SK-N-SH (cell line): ENCODE data around the gene TUBA4B. TPM values are rescaled to one million over a fixed set of nuclear protein-coding genes. Genes with fewer than 3 reads are reported as not detected.

Experiments used
- CTCF ChIA-PET: fragments of 300-600, 350-600 bp; formaldehyde crosslinking; extraction: SDS; loops from one replicate; lab custom pipeline; 2021; lab: Yijun Ruan, JAX
- POLR2A ChIA-PET: fragments of 350-600 bp; sonication (Branson Sonifier 250); formaldehyde crosslinking; extraction: SDS; loops from one replicate; lab custom pipeline; 2020; ENCODE audit warnings: antibody characterized with exemption, inconsistent platforms; lab: Yijun Ruan, JAX
- DNase-seq: peaks from one replicate; pipeline ENCODE4 v3.0.0; 2012
- H2AFZ ChIP-seq: fragments of 200-600 bp; sonication (generic); 2 replicates; pipeline ENCODE4 v1.8.1; 2016; ENCODE audit warnings: antibody characterized with exemption, mild to moderate bottlenecking, low read depth
- H3F3A ChIP-seq: fragments of 200-600 bp; sonication (generic); replicated peaks from 2 replicates; pipeline ENCODE3; 2016; ENCODE audit warnings: antibody characterized with exemption, mild to moderate bottlenecking; ENCODE audit not compliant: insufficient read depth
- H3K27ac ChIP-seq, 2 experiments: fragments of 200-500 bp in 1 of 2; fragments of 200-600 bp in 1 of 2; sonication (Bioruptor generic) in 1 of 2; sonication (generic), shearing (Covaris generic) in 1 of 2; 2 replicates each; pipeline versions ENCODE4 v1.5.1 to v1.6.1; 2014 to 2016; ENCODE audit warnings: low read depth in 2 of 2, inconsistent platforms in 1 of 2, low read length in 1 of 2, mild to moderate bottlenecking in 1 of 2, mixed read lengths in 1 of 2
- H3K27me3 ChIP-seq: fragments of 200-600 bp; sonication (generic), shearing (Covaris generic); 2 replicates; pipeline ENCODE4 v1.6.1; 2016; ENCODE audit warnings: mixed run types; ENCODE audit not compliant: insufficient read depth
- H3K36me3 ChIP-seq, 2 experiments: fragments of 200-500 bp in 1 of 2; fragments of 200-600 bp in 1 of 2; sonication (Bioruptor generic) in 1 of 2; sonication (generic) in 1 of 2; replicated peaks in 1 of 2; 2 replicates each; pipeline versions ENCODE3 to v1.5.1; 2014 to 2016; ENCODE audit warnings: low read length in 1 of 2, mild to moderate bottlenecking in 1 of 2; ENCODE audit not compliant: insufficient read depth in 2 of 2, control insufficient read depth in 1 of 2
- H3K4me1 ChIP-seq, 2 experiments: fragments of 200-500 bp in 1 of 2; fragments of 200-600 bp in 1 of 2; sonication (Bioruptor generic) in 1 of 2; sonication (generic), shearing (Covaris generic) in 1 of 2; 2 replicates each; pipeline versions ENCODE4 v1.5.1 to v1.6.1; 2014 to 2016; ENCODE audit warnings: low read depth in 1 of 2, low read length in 1 of 2, mixed run types in 1 of 2; ENCODE audit not compliant: insufficient read depth in 2 of 2, control insufficient read depth in 1 of 2
- H3K4me2 ChIP-seq: fragments of 200-600 bp; sonication (generic), shearing (Covaris generic); 2 replicates; pipeline ENCODE4 v1.6.1; 2017; ENCODE audit warnings: mixed run types
- H3K4me3 ChIP-seq, 2 experiments: fragments of 200-500 bp in 1 of 2; fragments of 200-600 bp in 1 of 2; sonication (Bioruptor generic) in 1 of 2; sonication (generic), shearing (Covaris generic) in 1 of 2; 2 replicates each; pipeline versions ENCODE4 v1.5.1 to v1.8.1; 2014 to 2016; ENCODE audit warnings: low read depth in 2 of 2, inconsistent platforms in 1 of 2, low read length in 1 of 2, mild to moderate bottlenecking in 1 of 2, mixed read lengths in 1 of 2, moderate library complexity in 1 of 2
- H3K79me2 ChIP-seq: fragments of 200-600 bp; sonication (generic); 2 replicates; pipeline ENCODE4 v1.8.1; 2017; ENCODE audit warnings: mild to moderate bottlenecking; ENCODE audit not compliant: insufficient read depth
- H3K9ac ChIP-seq: fragments of 200-600 bp; sonication (generic); 2 replicates; pipeline ENCODE4 v1.6.1; 2017; ENCODE audit warnings: mixed run types
- H3K9me2 ChIP-seq: fragments of 200-600 bp; sonication (generic); 2 replicates; pipeline ENCODE4 v1.6.1; 2017; ENCODE audit warnings: mixed run types
- H3K9me3 ChIP-seq: fragments of 200-600 bp; sonication (generic); 2 replicates; pipeline ENCODE4 v1.6.1; 2017; ENCODE audit warnings: mixed run types, mild to moderate bottlenecking, moderate library complexity
- H4K20me1 ChIP-seq: fragments of 200-600 bp; sonication (generic); 2 replicates; pipeline ENCODE4 v1.6.1; 2017; ENCODE audit warnings: mild to moderate bottlenecking, mixed run types; ENCODE audit not compliant: insufficient read depth
- EZH2phosphoT487 ChIP-seq: fragments of 200-600 bp; sonication (generic); IDR thresholded peaks from 2 replicates; pipeline ENCODE4 v1.6.1; 2017; ENCODE audit warnings: low read depth, mixed run types, mild to moderate bottlenecking, antibody characterized with exemption, moderate library complexity, borderline replicate concordance
- FOXJ3 ChIP-seq: sonication (generic); formaldehyde crosslinking; IDR thresholded peaks from 2 replicates; pipeline ENCODE4 v1.5.1; 2020; ENCODE audit warnings: mild to moderate bottlenecking, missing genetic modification reagents
- GABPA ChIP-seq: IDR thresholded peaks from 2 replicates; pipeline ENCODE4 v1.4.0; 2012; ENCODE audit warnings: low read depth, mild to moderate bottlenecking
- JUND ChIP-seq: IDR thresholded peaks from 2 replicates; pipeline ENCODE4 v1.4.0; 2012
- MEF2A ChIP-seq: IDR thresholded peaks from 2 replicates; pipeline ENCODE4 v1.4.0; 2012; ENCODE audit warnings: low read depth, borderline replicate concordance
- RAD21 ChIP-seq: IDR thresholded peaks from 2 replicates; pipeline ENCODE4 v1.6.1; 2012; ENCODE audit warnings: mild to moderate bottlenecking, low read length
- TCF12 ChIP-seq: IDR thresholded peaks from 2 replicates; pipeline ENCODE4 v1.4.0; 2012
- TEAD4 ChIP-seq: IDR thresholded peaks from 2 replicates; pipeline ENCODE4 v1.4.0; 2012; ENCODE audit warnings: mild to moderate bottlenecking, borderline replicate concordance; ENCODE audit not compliant: insufficient read depth
- WGBS: methylation state at CpG from one replicate; pipeline ENCODE4 v1.1.6; 2017; ENCODE audit warnings: low lambda C conversion rate; 5-methylcytosine and 5-hydroxymethylcytosine counted together
- polyA plus RNA-seq, 3 experiments: library from polyadenylated mRNA; depleted of rRNA; stranded (reverse); fragments of >200 nt; gene quantifications; 2 replicates each; pipeline ENCODE4 v1.2.3, GENCODE V29; 2012
- TF ChIP-seq, protein P1 (sequence below): IDR thresholded peaks from 2 replicates; pipeline ENCODE4 v1.4.0; 2012; ENCODE audit warnings: low read depth, borderline replicate concordance
- TF ChIP-seq, protein P2 (sequence below): IDR thresholded peaks from 2 replicates; pipeline ENCODE4 v1.6.1; 2012; ENCODE audit warnings: mild to moderate bottlenecking, low read depth, low read length, moderate library complexity
- TF ChIP-seq, protein P3 (sequence below): fragments of 150-350 bp; IDR thresholded peaks from 2 replicates; pipeline ENCODE4 v1.6.1; 2017; ENCODE audit warnings: antibody characterized with exemption, low read length, low read depth, borderline replicate concordance
- TF ChIP-seq, protein P4 (sequence below): IDR thresholded peaks from 2 replicates; pipeline ENCODE4 v1.4.0; 2012; ENCODE audit warnings: low read depth

The TUBA4B gene
- polyA plus RNA-seq, 1 of the 3 experiments (the other 2 are of a cell fraction) = 0.03 TPM

DNA sequence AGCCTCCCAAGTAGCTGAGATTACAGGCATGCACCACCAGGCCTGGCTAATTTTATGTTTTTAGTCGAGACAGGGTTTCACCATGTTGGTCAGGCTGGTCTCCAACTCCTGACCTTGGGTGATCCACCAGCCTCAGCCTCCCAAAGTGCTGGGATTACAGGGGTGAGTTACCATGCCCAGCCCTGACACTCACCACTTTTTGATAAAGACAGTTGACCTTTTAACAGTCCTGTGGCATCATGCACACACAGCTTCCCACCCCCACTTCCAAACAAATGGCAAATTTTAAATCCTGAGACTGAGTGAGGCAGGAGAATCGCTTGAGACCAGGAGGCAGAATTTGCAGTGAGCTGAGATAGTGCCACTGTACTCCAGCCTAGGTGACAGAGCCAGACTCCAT, 20.0 kb downstream of the TUBA4B start:
- POLR2A ChIA-PET = no interaction called here
- H3K4me2 ChIP-seq = no peak overlapping the region
- no peak overlapping the region for H3K4me3 ChIP-seq
- DNase-seq = no peak
- H3K4me1 ChIP-seq = peaks cover 13 to 20% of the 10 kb centered on the region in 2 experiments; a peak in 3 of 4 replicates
- no peak overlapping the region for H3K27ac ChIP-seq
- no peaks in the 10 kb centered on the region; the same call in 1 of the 2 replicates for H3K27me3 ChIP-seq
- CTCF ChIA-PET = interaction anchor here (1.2 to 15.4 kb wide), 2 partner anchors 19 to 24 kb away, joined by 3 to 312 read pairs; no protein-coding TSS in a partner anchor
- H4K20me1 ChIP-seq = no peaks in the 10 kb centered on the region
- no peaks in the 10 kb centered on the region for H3K36me3 ChIP-seq
- no peaks in the 10 kb centered on the region for H3K79me2 ChIP-seq
- no peak overlapping the region for H3K9ac ChIP-seq
- no peaks in the 10 kb centered on the region for H3K9me3 ChIP-seq
- 51% methylated on average over 2 of the region's 2 CpGs for WGBS
- H3F3A ChIP-seq = peaks cover 9% of the 10 kb centered on the region
- H2AFZ ChIP-seq = no peak overlapping the region
- TF ChIP-seq GABPA = no peak
- TF ChIP-seq TCF12 = no peak
- TF ChIP-seq, protein P1, sequence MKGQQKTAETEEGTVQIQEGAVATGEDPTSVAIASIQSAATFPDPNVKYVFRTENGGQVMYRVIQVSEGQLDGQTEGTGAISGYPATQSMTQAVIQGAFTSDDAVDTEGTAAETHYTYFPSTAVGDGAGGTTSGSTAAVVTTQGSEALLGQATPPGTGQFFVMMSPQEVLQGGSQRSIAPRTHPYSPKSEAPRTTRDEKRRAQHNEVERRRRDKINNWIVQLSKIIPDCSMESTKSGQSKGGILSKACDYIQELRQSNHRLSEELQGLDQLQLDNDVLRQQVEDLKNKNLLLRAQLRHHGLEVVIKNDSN = no peak
- no peak for TF ChIP-seq JUND
- no peaks in the 10 kb centered on the region for H3K9me2 ChIP-seq

DNA sequence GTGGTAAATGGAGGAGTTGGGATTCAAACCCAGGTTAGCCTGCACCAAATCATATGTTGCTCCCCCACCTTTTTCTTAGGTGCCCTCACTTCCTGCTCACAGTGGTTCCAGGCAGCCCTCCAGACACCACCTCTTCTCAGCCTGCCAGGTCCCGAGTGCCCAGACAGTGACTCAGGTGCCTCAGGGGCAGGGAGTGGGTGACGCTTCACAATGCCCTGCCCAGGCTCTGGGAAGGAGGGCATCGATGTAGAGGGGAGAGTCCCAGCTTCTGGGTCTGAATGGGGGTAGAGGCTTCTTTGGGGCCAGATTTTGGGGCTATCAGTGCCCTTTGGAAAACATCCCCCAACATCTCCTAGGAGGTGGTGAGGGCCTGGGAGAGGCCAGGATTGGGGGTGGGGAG, 20.9 kb downstream of the TUBA4B start:
- no peaks in the 10 kb centered on the region for H3K79me2 ChIP-seq
- no peak for TF ChIP-seq RAD21
- no peak for TF ChIP-seq EZH2phosphoT487
- TF ChIP-seq, protein P2, sequence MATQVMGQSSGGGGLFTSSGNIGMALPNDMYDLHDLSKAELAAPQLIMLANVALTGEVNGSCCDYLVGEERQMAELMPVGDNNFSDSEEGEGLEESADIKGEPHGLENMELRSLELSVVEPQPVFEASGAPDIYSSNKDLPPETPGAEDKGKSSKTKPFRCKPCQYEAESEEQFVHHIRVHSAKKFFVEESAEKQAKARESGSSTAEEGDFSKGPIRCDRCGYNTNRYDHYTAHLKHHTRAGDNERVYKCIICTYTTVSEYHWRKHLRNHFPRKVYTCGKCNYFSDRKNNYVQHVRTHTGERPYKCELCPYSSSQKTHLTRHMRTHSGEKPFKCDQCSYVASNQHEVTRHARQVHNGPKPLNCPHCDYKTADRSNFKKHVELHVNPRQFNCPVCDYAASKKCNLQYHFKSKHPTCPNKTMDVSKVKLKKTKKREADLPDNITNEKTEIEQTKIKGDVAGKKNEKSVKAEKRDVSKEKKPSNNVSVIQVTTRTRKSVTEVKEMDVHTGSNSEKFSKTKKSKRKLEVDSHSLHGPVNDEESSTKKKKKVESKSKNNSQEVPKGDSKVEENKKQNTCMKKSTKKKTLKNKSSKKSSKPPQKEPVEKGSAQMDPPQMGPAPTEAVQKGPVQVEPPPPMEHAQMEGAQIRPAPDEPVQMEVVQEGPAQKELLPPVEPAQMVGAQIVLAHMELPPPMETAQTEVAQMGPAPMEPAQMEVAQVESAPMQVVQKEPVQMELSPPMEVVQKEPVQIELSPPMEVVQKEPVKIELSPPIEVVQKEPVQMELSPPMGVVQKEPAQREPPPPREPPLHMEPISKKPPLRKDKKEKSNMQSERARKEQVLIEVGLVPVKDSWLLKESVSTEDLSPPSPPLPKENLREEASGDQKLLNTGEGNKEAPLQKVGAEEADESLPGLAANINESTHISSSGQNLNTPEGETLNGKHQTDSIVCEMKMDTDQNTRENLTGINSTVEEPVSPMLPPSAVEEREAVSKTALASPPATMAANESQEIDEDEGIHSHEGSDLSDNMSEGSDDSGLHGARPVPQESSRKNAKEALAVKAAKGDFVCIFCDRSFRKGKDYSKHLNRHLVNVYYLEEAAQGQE = no peak
- no peak for TF ChIP-seq MEF2A
- TF ChIP-seq FOXJ3 (CRISPR knock-in tag) = no peak
- no peak for TF ChIP-seq GABPA
- TF ChIP-seq, protein P3, sequence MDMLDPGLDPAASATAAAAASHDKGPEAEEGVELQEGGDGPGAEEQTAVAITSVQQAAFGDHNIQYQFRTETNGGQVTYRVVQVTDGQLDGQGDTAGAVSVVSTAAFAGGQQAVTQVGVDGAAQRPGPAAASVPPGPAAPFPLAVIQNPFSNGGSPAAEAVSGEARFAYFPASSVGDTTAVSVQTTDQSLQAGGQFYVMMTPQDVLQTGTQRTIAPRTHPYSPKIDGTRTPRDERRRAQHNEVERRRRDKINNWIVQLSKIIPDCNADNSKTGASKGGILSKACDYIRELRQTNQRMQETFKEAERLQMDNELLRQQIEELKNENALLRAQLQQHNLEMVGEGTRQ = no peak
- no peak for TF ChIP-seq TEAD4
- TF ChIP-seq, protein P4, sequence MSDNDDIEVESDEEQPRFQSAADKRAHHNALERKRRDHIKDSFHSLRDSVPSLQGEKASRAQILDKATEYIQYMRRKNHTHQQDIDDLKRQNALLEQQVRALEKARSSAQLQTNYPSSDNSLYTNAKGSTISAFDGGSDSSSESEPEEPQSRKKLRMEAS = no peak
- TF ChIP-seq, protein P1 = no peak
- no peak for TF ChIP-seq TCF12
- H3K36me3 ChIP-seq = no peaks in the 10 kb centered on the region
- no peak overlapping the region for H3K4me3 ChIP-seq
- POLR2A ChIA-PET = interaction anchor here (0.6 to 1.0 kb wide), 2 partner anchors 56 to 190 kb away, joined by 3 to 4 read pairs; no protein-coding TSS in a partner anchor
- H2AFZ ChIP-seq = peak overlapping the region; percentile 55; the same call in 1 of the 2 replicates
- peaks cover 18% of the 10 kb centered on the region for H3F3A ChIP-seq
- no peaks in the 10 kb centered on the region for H3K27me3 ChIP-seq
- no peaks in the 10 kb centered on the region for H3K9me2 ChIP-seq
- no peak for DNase-seq
- peak overlapping the region in 1 of 2 experiments; percentile 59; a peak in 2 of 4 replicates for H3K27ac ChIP-seq
- peaks cover 21 to 29% of the 10 kb centered on the region in 2 experiments for H3K4me1 ChIP-seq
- H3K9me3 ChIP-seq = no peaks in the 10 kb centered on the region
- peak overlapping the region; percentile 52; the same call in 1 of the 2 replicates for H3K9ac ChIP-seq
- H3K4me2 ChIP-seq = peak overlapping the region; percentile 49
- no peaks in the 10 kb centered on the region for H4K20me1 ChIP-seq
- CTCF ChIA-PET = interaction anchor here (1.3 to 15.4 kb wide), 3 partner anchors 18 to 25 kb away, joined by 3 to 312 read pairs (median 8); no protein-coding TSS in a partner anchor
- 21% methylated on average over 2 of the region's 3 CpGs for WGBS
